Esophagus (tissue), 2 donors: ENCODE measurements around the gene SLC38A1. TPM values are rescaled to one million over a fixed set of nuclear protein-coding genes. Genes with fewer than 3 reads are reported as not detected.

Source experiments
- H3K27ac ChIP-seq, 2 donors: one replicate each; pipeline ENCODE4 v1.5.1; 2013; ENCODE audit warnings: low read depth in 2 of 2, mild to moderate bottlenecking in 2 of 2, inconsistent platforms in 1 of 2, low read length in 1 of 2, moderate library complexity in 1 of 2
- H3K27me3 ChIP-seq, 2 donors: one replicate each; pipeline ENCODE4 v1.6.1; 2013; ENCODE audit warnings: low read length in 2 of 2, control low read depth in 1 of 2, mild to moderate bottlenecking in 1 of 2; ENCODE audit not compliant: insufficient read depth in 2 of 2, control insufficient read depth in 1 of 2
- H3K36me3 ChIP-seq, 2 donors: one replicate each; pipeline ENCODE4 v1.6.1; 2013; ENCODE audit warnings: low read length in 1 of 2; ENCODE audit not compliant: control insufficient read depth in 2 of 2, insufficient read depth in 2 of 2
- H3K4me1 ChIP-seq, 2 donors: one replicate each; pipeline ENCODE4 v1.6.1; 2013; ENCODE audit warnings: low read length in 1 of 2; ENCODE audit not compliant: control insufficient read depth in 2 of 2, insufficient read depth in 2 of 2
- H3K4me3 ChIP-seq, 2 donors: one replicate each; pipeline ENCODE4 v1.5.1; 2013; ENCODE audit warnings: low read length in 2 of 2, mild to moderate bottlenecking in 2 of 2, low read depth in 1 of 2, moderate library complexity in 1 of 2
- H3K9me3 ChIP-seq, 2 donors: one replicate each; pipeline ENCODE4 v1.6.1; 2013; ENCODE audit warnings: mild to moderate bottlenecking in 2 of 2, low read depth in 1 of 2, low read length in 1 of 2, moderate library complexity in 1 of 2; ENCODE audit not compliant: control insufficient read depth in 2 of 2, insufficient read depth in 1 of 2
- WGBS, 2 donors: extraction: QIAGEN DNeasy Blood & Tissue Kit; methylation state at CpG; one replicate each; pipeline ENCODE4 v1.1.7; 2013; 5-methylcytosine and 5-hydroxymethylcytosine counted together
- polyA plus RNA-seq, 2 donors: library from polyadenylated mRNA; stranded (reverse); fragments of 200-250 nt; gene quantifications; one replicate each; pipeline ENCODE4 v1.2.3, GENCODE V29; 2013
- donor health status: healthy with polysubstance abuse.
- donor health status: Bipolar disorder and iron deficiency.

Gene SLC38A1
- polyA plus RNA-seq, 2 donors, result 14.4 to 16.9 TPM

GRCh38 chr12:46266382-46266791 lies 2.5 kb downstream of the SLC38A1 start:
- H3K4me1 ChIP-seq, result peaks cover 0 to 6% of the 10 kb centered on the region in 2 donors
- no peaks in the 10 kb centered on the region for H3K36me3 ChIP-seq
- WGBS, 2 donors, result 36 to 37% methylated on average over 7 of the region's 7 CpGs
- H3K9me3 ChIP-seq, result no peaks in the 10 kb centered on the region
- H3K27ac ChIP-seq, result peak overlapping the region in 1 of 2 donors; percentile 72
- no peaks in the 10 kb centered on the region for H3K27me3 ChIP-seq
- peak overlapping the region in 1 of 2 donors; percentile 78 for H3K4me3 ChIP-seq

GRCh38 chr12:46265734-46266133 lies 3.1 kb downstream of the SLC38A1 start:
- Histone ChIP-seq H3K4me3 (peak overlapping the region in 1 of 2 donors; percentile 78), H3K36me3 (no peaks in the 10 kb centered on the region), H3K4me1 (peaks cover 0 to 7% of the 10 kb centered on the region in 2 donors), H3K9me3 (no peaks in the 10 kb centered on the region), H3K27me3 (no peaks in the 10 kb centered on the region), H3K27ac (peak overlapping the region in 1 of 2 donors; percentile 24)
- WGBS, 2 donors, result 80 to 84% methylated on average over 3 of the region's 3 CpGs

- no peak overlapping the region for H3K4me3 ChIP-seq
- H3K27ac ChIP-seq, result no peak overlapping the region
- H3K4me1 ChIP-seq, result peaks cover 0 to 7% of the 10 kb centered on the region in 2 donors
- no peaks in the 10 kb centered on the region for H3K9me3 ChIP-seq
- H3K36me3 ChIP-seq, result no peaks in the 10 kb centered on the region
- no peaks in the 10 kb centered on the region for H3K27me3 ChIP-seq
These were observed 3.7 kb downstream of the SLC38A1 start for GRCh38 chr12:46265102-46265501.

- 14 to 84% methylated on average over 1 of the region's 1 CpG for WGBS, 2 donors
These were observed 4.8 kb downstream of the SLC38A1 start for GRCh38 chr12:46264057-46264456.

GRCh38 chr12:46263140-46264016 lies 5.5 kb downstream of the SLC38A1 start:
- peaks cover 0 to 7% of the 10 kb centered on the region in 2 donors for H3K4me1 ChIP-seq
- H3K27ac ChIP-seq, result no peak overlapping the region
- H3K36me3 ChIP-seq, result no peaks in the 10 kb centered on the region
- H3K9me3 ChIP-seq, result no peaks in the 10 kb centered on the region
- H3K27me3 ChIP-seq, result no peaks in the 10 kb centered on the region
- no peak overlapping the region for H3K4me3 ChIP-seq
- WGBS, 2 donors, result 86 to 88% methylated on average over 6 of the region's 6 CpGs

More at GRCh38 chr12:46264057-46264456, 4.8 kb downstream of the SLC38A1 start:
- Histone ChIP-seq H3K4me1 (peaks cover 0 to 7% of the 10 kb centered on the region in 2 donors), H3K27me3 (no peaks in the 10 kb centered on the region), H3K36me3 (no peaks in the 10 kb centered on the region), H3K4me3 (no peak overlapping the region), H3K9me3 (no peaks in the 10 kb centered on the region), H3K27ac (no peak overlapping the region)

GRCh38 chr12:46261646-46262045 lies 7.2 kb downstream of the SLC38A1 start:
- Histone ChIP-seq H3K4me1 (peaks cover 0 to 5% of the 10 kb centered on the region in 2 donors), H3K36me3 (no peaks in the 10 kb centered on the region), H3K4me3 (no peak overlapping the region), H3K27me3 (no peaks in the 10 kb centered on the region), H3K27ac (no peak overlapping the region), H3K9me3 (no peaks in the 10 kb centered on the region)
- 85 to 87% methylated on average over 2 of the region's 2 CpGs for WGBS, 2 donors

GRCh38 chr12:46260913-46261476 lies 7.8 kb downstream of the SLC38A1 start:
- peaks cover 0 to 5% of the 10 kb centered on the region in 2 donors for H3K4me1 ChIP-seq
- 45 to 57% methylated on average over 2 of the region's 2 CpGs for WGBS, 2 donors
- H3K27ac ChIP-seq, result no peak overlapping the region
- H3K9me3 ChIP-seq, result no peaks in the 10 kb centered on the region
- no peaks in the 10 kb centered on the region for H3K27me3 ChIP-seq
- H3K4me3 ChIP-seq, result no peak overlapping the region
- no peaks in the 10 kb centered on the region for H3K36me3 ChIP-seq

GRCh38 chr12:46260124-46260912 lies 8.5 kb downstream of the SLC38A1 start:
- Histone ChIP-seq H3K4me3 (no peak overlapping the region), H3K36me3 (no peaks in the 10 kb centered on the region), H3K27ac (peak overlapping the region in 1 of 2 donors; percentile 22), H3K27me3 (no peaks in the 10 kb centered on the region), H3K4me1 (peaks cover 0 to 5% of the 10 kb centered on the region in 2 donors), H3K9me3 (no peaks in the 10 kb centered on the region)
- WGBS, 2 donors, result 65 to 68% methylated on average over 5 of the region's 5 CpGs

- Histone ChIP-seq H3K4me1 (peaks cover 0 to 5% of the 10 kb centered on the region in 2 donors), H3K27me3 (no peaks in the 10 kb centered on the region), H3K9me3 (no peaks in the 10 kb centered on the region), H3K4me3 (no peak overlapping the region), H3K27ac (no peak overlapping the region), H3K36me3 (no peaks in the 10 kb centered on the region)
- WGBS, 2 donors, result 79 to 81% methylated on average over 1 of the region's 1 CpG
These were observed 9.1 kb downstream of the SLC38A1 start for GRCh38 chr12:46259713-46260112.
